K562 (cell line): ENCODE data around the gene TM7SF2. TPM values are rescaled to one million over a fixed set of nuclear protein-coding genes. Genes with fewer than 3 reads are reported as not detected.

Source experiments
- FOXA1 ChIP-seq: fragments of 450-650 bp; IDR thresholded peaks from 2 replicates; pipeline ENCODE4 v1.6.1; 2016; ENCODE audit warnings: mild to moderate bottlenecking, borderline replicate concordance
- HDAC1 ChIP-seq, 2 experiments: fragments of 450-650 bp; IDR thresholded peaks; 2 replicates each; pipeline ENCODE4 v1.6.1; 2016 to 2017; ENCODE audit warnings: inconsistent platforms in 1 of 2, mild to moderate bottlenecking in 1 of 2, moderate library complexity in 1 of 2
- HEY1 ChIP-seq: fragments of 250-450 bp; sonication (Bioruptor Pico); IDR thresholded peaks from 2 replicates; pipeline ENCODE4 v1.5.0; 2020; ENCODE audit warnings: mild to moderate bottlenecking, moderate library complexity, borderline replicate concordance
- KDM2B ChIP-seq: fragments of 250-450 bp; sonication (Bioruptor Pico); IDR thresholded peaks from 2 replicates; pipeline ENCODE4 v1.8.0; 2021; ENCODE audit warnings: mild to moderate bottlenecking, moderate library complexity
- NR4A1 ChIP-seq, 2 experiments: fragments of 250-450 bp in 1 of 2; fragments of 450-650 bp in 1 of 2; sonication (Bioruptor Pico) in 1 of 2; IDR thresholded peaks; 2 replicates each; pipeline versions ENCODE4 v1.4.0 to v1.6.1; 2016 to 2020; ENCODE audit warnings: mild to moderate bottlenecking in 2 of 2, missing compliant biosample characterization in 1 of 2, missing genetic modification characterization in 1 of 2, moderate library complexity in 1 of 2
- PBX2 ChIP-seq, 2 experiments: IDR thresholded peaks in 1 of 2; conservative IDR thresholded peaks in 1 of 2; 2 replicates each; pipeline ENCODE4 v1.6.1; 2016; ENCODE audit warnings: low read depth in 2 of 2, mild to moderate bottlenecking in 1 of 2, missing compliant biosample characterization in 1 of 2, missing genetic modification characterization in 1 of 2, moderate library complexity in 1 of 2
- POLR2A ChIP-seq: fragments of 450-650 bp; conservative IDR thresholded peaks from 2 replicates; pipeline ENCODE4 v1.6.1; 2016
- PTRF ChIP-seq: fragments of 450-650 bp; IDR thresholded peaks from 2 replicates; pipeline ENCODE4 v1.6.1; 2016; ENCODE audit warnings: mild to moderate bottlenecking, missing genetic modification characterization, missing compliant biosample characterization
- RBM22 ChIP-seq: fragments of 200-400 bp; formaldehyde crosslinking; IDR thresholded peaks from 2 replicates; pipeline ENCODE4 v1.6.1; 2018; ENCODE audit warnings: low read length, low read depth; ENCODE audit not compliant: poor library complexity, severe bottlenecking
- TAF15 ChIP-seq: fragments of 200-400 bp; formaldehyde crosslinking; IDR thresholded peaks from 2 replicates; pipeline ENCODE4 v1.6.1; 2017; ENCODE audit warnings: mild to moderate bottlenecking, low read depth, low read length, moderate library complexity
- TCFL5 ChIP-seq: fragments of 250-450 bp; sonication (Bioruptor Pico); conservative IDR thresholded peaks from 2 replicates; pipeline ENCODE4 v1.6.1; 2021; ENCODE audit warnings: mild to moderate bottlenecking, moderate library complexity, matching md5 sums
- YY1 ChIP-seq, 3 experiments: IDR thresholded peaks; 2 replicates each; pipeline ENCODE4 v1.6.1; 2011; ENCODE audit warnings: low read length in 2 of 3, mild to moderate bottlenecking in 2 of 3, moderate library complexity in 2 of 3, borderline replicate concordance in 1 of 3, control low read depth in 1 of 3, low read depth in 1 of 3; ENCODE audit not compliant: insufficient read depth in 3 of 3, insufficient replicate concordance in 2 of 3, control insufficient read depth in 1 of 3, insufficient read length in 1 of 3; ENCODE audit errors: extremely low read depth in 1 of 3
- ZNF184 ChIP-seq: sonication (generic); formaldehyde crosslinking; IDR thresholded peaks from 2 replicates; pipeline ENCODE4 v1.5.0; 2020; ENCODE audit warnings: missing genetic modification reagents
- ZNF23 ChIP-seq: fragments of 250-450 bp; sonication (Bioruptor Pico); IDR thresholded peaks from 2 replicates; pipeline ENCODE4 v1.4.0; 2020; ENCODE audit warnings: mild to moderate bottlenecking
- ZNF239 ChIP-seq: fragments of 250-450 bp; sonication (Bioruptor Pico); IDR thresholded peaks from 2 replicates; pipeline ENCODE4 v1.4.0; 2020; ENCODE audit warnings: mild to moderate bottlenecking
- ZNF316 ChIP-seq: fragments of 450-650 bp; IDR thresholded peaks from 2 replicates; pipeline ENCODE4 v1.6.1; 2016
- ZNF589 ChIP-seq: fragments of 200-800 bp; sonication (Bioruptor generic); IDR thresholded peaks from 2 replicates; pipeline ENCODE4 v1.6.1; 2016; ENCODE audit warnings: low read depth, missing genetic modification characterization, missing compliant biosample characterization
- ZNF717 ChIP-seq: fragments of 250-450 bp; sonication (Bioruptor Pico); IDR thresholded peaks from 2 replicates; pipeline ENCODE4 v1.5.0; 2021
- polyA plus RNA-seq, 8 experiments: library from polyadenylated mRNA; depleted of rRNA in 4 of 8; stranded (reverse) in 5 of 8; unstranded in 3 of 8; fragments of >200 nt; fragmentation: Nextera tagmentation in 2 of 8; fragmentation: Illumina TruSeq in 1 of 8; extraction: Ambion mirVana in 2 of 8; extraction: Trizol in 1 of 8; gene quantifications; 2 replicates each; pipeline versions ENCODE4 v1.2.1 to v1.2.3, GENCODE V29; 2011 to 2014; ENCODE audit warnings: inconsistent platforms in 1 of 8, missing spikeins in 1 of 8
- total RNA-seq, 7 experiments: library from RNA; depleted of rRNA in 6 of 7; stranded (reverse); fragments of >200 nt in 6 of 7; fragmentation: Illumina TruSeq in 2 of 7; extraction: Trizol in 2 of 7; gene quantifications; 2 replicates each; pipeline versions ENCODE4 v1.2.1 to v1.2.3, GENCODE V29; 2011 to 2021; ENCODE audit warnings: low replicate concordance in 1 of 7
- TF ChIP-seq, protein P1 (sequence below): fragments of 450-650 bp; formaldehyde crosslinking; IDR thresholded peaks from 2 replicates; pipeline ENCODE4 v1.4.0; 2022; ENCODE audit warnings: missing genetic modification characterization
- TF ChIP-seq, protein P2 (sequence below): sonication (generic); formaldehyde crosslinking; IDR thresholded peaks from 2 replicates; pipeline ENCODE4 v1.8.0; 2022; ENCODE audit warnings: missing genetic modification reagents, mild to moderate bottlenecking, moderate library complexity, borderline replicate concordance
- TF ChIP-seq, protein P3 (sequence below): sonication (generic); formaldehyde crosslinking; IDR thresholded peaks from 2 replicates; pipeline ENCODE4 v1.8.0; 2022; ENCODE audit warnings: missing genetic modification reagents, mild to moderate bottlenecking, borderline replicate concordance

Gene TM7SF2
- total and polyA plus RNA-seq, 9 of the 15 experiments (the other 6 are each of a cell fraction or from before 2014, with no cell fraction given): 1.2 to 22.0 (median 14.3) TPM

DNA sequence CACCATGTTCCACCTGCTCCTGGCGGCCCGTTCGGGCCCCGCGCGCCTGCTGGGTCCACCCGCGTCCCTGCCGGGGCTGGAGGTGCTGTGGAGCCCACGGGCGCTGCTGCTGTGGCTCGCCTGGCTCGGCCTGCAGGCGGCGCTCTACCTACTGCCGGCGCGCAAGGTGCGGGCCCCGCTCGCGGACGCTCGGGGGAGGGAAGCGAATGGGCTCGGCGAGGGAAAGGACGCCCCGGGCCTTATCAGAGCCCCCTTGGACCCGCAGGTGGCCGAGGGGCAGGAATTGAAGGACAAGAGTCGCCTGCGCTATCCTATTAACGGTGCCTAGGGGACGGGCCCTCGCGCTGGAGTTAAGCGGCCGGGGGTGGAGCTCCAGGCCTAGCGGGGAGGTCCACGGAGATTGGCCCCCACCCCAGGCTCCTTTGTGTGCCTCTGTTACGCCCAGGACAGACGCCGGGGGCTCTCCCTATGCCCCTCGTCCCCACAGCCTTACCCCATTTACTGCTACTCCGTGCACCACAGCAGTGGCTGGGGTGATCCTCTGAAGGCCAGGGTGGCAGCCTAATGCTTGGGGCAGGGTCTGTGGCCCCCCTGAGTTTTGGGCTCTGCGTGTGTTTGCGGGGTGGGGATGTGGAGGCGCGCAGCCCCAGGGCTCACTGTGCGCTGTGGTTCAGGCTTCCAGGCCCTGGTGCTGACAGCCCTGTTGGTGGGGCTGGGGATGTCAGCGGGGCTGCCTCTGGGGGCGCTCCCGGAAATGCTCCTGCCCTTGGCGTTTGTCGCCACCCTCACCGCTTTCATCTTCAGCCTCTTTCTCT, 1.1 kb downstream of the TM7SF2 start (continued):
- TF ChIP-seq TAF15 (no peak), ZNF316 (no peak), HEY1 (CRISPR knock-in tag) (no peak), HDAC1 (IDR thresholded peaks at IDR 0.05) (peak in 1 of 2 experiments; percentile 73; a peak in 2 of 4 replicates), ZNF23 (CRISPR knock-in tag) (no peak), RBM22 (peak; percentile 71), POLR2A (peak; percentile 58), PTRF (tag) (no peak), KDM2B (CRISPR knock-in tag) (0 out of 2 replicates have a peak, but pooled peaks have one; percentile 57), TCFL5 (CRISPR knock-in tag) (no peak), PBX2 (CRISPR knock-in tag; IDR thresholded peaks at IDR 0.05; ENCODE audit: low read depth) (no peak), PBX2 (tag; conservative IDR thresholded peaks at IDR 0.05; ENCODE audit: low read depth) (no peak), ZNF184 (CRISPR knock-in tag) (no peak), ZNF717 (CRISPR knock-in tag) (no peak), NR4A1 (CRISPR knock-in tag; IDR thresholded peaks at IDR 0.05) (no peak), NR4A1 (tag; IDR thresholded peaks at IDR 0.05) (no peak), FOXA1 (no peak), ZNF239 (CRISPR knock-in tag) (peak; percentile 90), ZNF589 (CRISPR knock-in tag) (0 out of 2 replicates have a peak, but pooled peaks have one; percentile 43), YY1 (IDR thresholded peaks at IDR 0.05; ENCODE audit: borderline replicate concordance in 1 of 3, control insufficient read depth in 1 of 3, extremely low read depth in 1 of 3, insufficient read depth in 3 of 3, insufficient read length in 1 of 3, insufficient replicate concordance in 2 of 3, low read depth in 1 of 3, low read length in 2 of 3) (peak in 1 of 3 experiments; percentile 65)
- TF ChIP-seq, protein P1, sequence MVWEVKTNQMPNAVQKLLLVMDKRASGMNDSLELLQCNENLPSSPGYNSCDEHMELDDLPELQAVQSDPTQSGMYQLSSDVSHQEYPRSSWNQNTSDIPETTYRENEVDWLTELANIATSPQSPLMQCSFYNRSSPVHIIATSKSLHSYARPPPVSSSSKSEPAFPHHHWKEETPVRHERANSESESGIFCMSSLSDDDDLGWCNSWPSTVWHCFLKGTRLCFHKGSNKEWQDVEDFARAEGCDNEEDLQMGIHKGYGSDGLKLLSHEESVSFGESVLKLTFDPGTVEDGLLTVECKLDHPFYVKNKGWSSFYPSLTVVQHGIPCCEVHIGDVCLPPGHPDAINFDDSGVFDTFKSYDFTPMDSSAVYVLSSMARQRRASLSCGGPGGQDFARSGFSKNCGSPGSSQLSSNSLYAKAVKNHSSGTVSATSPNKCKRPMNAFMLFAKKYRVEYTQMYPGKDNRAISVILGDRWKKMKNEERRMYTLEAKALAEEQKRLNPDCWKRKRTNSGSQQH (CRISPR knock-in tag): 0 out of 2 replicates have a peak, but pooled peaks have one; percentile 6
- TF ChIP-seq, protein P2, sequence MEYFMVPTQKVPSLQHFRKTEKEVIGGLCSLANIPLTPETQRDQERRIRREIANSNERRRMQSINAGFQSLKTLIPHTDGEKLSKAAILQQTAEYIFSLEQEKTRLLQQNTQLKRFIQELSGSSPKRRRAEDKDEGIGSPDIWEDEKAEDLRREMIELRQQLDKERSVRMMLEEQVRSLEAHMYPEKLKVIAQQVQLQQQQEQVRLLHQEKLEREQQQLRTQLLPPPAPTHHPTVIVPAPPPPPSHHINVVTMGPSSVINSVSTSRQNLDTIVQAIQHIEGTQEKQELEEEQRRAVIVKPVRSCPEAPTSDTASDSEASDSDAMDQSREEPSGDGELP (CRISPR knock-in tag): peak; percentile 76
- TF ChIP-seq, protein P3, sequence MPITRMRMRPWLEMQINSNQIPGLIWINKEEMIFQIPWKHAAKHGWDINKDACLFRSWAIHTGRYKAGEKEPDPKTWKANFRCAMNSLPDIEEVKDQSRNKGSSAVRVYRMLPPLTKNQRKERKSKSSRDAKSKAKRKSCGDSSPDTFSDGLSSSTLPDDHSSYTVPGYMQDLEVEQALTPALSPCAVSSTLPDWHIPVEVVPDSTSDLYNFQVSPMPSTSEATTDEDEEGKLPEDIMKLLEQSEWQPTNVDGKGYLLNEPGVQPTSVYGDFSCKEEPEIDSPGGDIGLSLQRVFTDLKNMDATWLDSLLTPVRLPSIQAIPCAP: peak; percentile 55; the same call in 1 of the 2 replicates
